GM12865 (cell line): ENCODE data around the gene PPIG.
A peak's percentile ranks its signal among the peaks of the same experiment; 100 is the strongest.

ENCODE experiments used
- DNase-seq: peaks from one replicate; pipeline ENCODE4 v3.0.0; 2010; ENCODE audit warnings: low read depth
- H3K4me3 ChIP-seq: 2 replicates; pipeline ENCODE4 v1.5.1; 2011; ENCODE audit warnings: mild to moderate bottlenecking, low read depth, low read length, control low read depth
- CTCF ChIP-seq: IDR thresholded peaks from 2 replicates; pipeline ENCODE4 v1.5.1; 2011; ENCODE audit warnings: low read length, control low read depth, low read depth, inconsistent platforms; ENCODE audit not compliant: insufficient read depth; ENCODE audit errors: missing control alignments

The PPIG gene

GRCh38 chr2:169670215-169670651 is 86.1 kb downstream of the PPIG start:
- no peak for TF ChIP-seq CTCF
- no peak for DNase-seq

GRCh38 chr2:169670937-169671336 is 86.8 kb downstream of the PPIG start:
- DNase-seq = no peak
- TF ChIP-seq CTCF = no peak
- no peak overlapping the region for H3K4me3 ChIP-seq

More at GRCh38 chr2:169670215-169670651, 86.1 kb downstream of the PPIG start:
- no peak overlapping the region for H3K4me3 ChIP-seq

GRCh38 chr2:169672406-169672805 is 88.3 kb downstream of the PPIG start:
- TF ChIP-seq CTCF = no peak
- DNase-seq = no peak
- H3K4me3 ChIP-seq = no peak overlapping the region

- no peak for TF ChIP-seq CTCF
Measured at GRCh38 chr2:169673106-169673505, 89.0 kb downstream of the PPIG start.

GRCh38 chr2:169673921-169674320 is 89.8 kb downstream of the PPIG start:
- TF ChIP-seq CTCF = no peak
- H3K4me3 ChIP-seq = no peak overlapping the region
- no peak for DNase-seq

More at GRCh38 chr2:169673106-169673505, 89.0 kb downstream of the PPIG start:
- H3K4me3 ChIP-seq = no peak overlapping the region
- no peak for DNase-seq

GRCh38 chr2:169676357-169676756 is 92.2 kb downstream of the PPIG start:
- peak; percentile 41 for TF ChIP-seq CTCF
- no peak overlapping the region for H3K4me3 ChIP-seq
- no peak for DNase-seq

GRCh38 chr2:169676850-169677249 is 92.7 kb downstream of the PPIG start:
- no peak for TF ChIP-seq CTCF
- H3K4me3 ChIP-seq = no peak overlapping the region
- no peak for DNase-seq
